Stimulated activated CD8-positive, alpha-beta memory T cell treated with anti-CD3 and anti-CD28 coated beads, Interleukin-12 subunit alpha, Interleukin-12 subunit beta, amount 100 ng/mL, for 24 hours (primary cell): Measurements from ENCODE around the gene LRRC28.

ENCODE experiments used
- DNase-seq: peaks from one replicate; pipeline ENCODE4 v3.0.0-alpha.2; 2020; ENCODE audit errors: extremely low read depth

Gene LRRC28

GRCh38 chr15:99416191-99417188 lies 165.2 kb downstream of the LRRC28 start:
- no peak for DNase-seq

DNA sequence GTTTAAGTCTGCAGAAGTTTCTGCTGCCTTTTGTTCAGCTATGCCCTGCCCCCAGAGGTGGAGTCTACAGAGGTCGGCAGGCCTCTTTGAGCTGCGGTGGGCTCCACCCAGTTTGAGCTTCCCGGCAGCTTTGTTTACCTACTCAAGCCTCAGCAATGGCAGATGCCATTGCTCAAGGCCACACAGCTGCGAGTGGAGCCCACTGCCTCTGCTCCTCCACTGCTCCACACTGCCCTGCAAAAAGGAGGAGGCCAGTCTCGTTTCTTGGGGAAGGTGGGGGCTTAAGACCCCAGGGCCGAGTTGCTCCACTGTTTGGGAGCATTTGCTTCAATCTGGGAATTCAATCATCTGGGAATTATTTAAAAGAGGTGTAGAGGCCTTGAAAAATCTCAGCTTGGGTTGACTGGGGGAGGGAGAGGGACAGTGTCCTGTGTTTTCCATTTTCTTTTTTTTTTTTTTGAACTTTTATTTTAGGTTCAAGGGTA lies 169.9 kb downstream of the LRRC28 start:
- DNase-seq, result no peak

GRCh38 chr15:99421758-99422157 lies 170.5 kb downstream of the LRRC28 start:
- DNase-seq, result no peak

DNA sequence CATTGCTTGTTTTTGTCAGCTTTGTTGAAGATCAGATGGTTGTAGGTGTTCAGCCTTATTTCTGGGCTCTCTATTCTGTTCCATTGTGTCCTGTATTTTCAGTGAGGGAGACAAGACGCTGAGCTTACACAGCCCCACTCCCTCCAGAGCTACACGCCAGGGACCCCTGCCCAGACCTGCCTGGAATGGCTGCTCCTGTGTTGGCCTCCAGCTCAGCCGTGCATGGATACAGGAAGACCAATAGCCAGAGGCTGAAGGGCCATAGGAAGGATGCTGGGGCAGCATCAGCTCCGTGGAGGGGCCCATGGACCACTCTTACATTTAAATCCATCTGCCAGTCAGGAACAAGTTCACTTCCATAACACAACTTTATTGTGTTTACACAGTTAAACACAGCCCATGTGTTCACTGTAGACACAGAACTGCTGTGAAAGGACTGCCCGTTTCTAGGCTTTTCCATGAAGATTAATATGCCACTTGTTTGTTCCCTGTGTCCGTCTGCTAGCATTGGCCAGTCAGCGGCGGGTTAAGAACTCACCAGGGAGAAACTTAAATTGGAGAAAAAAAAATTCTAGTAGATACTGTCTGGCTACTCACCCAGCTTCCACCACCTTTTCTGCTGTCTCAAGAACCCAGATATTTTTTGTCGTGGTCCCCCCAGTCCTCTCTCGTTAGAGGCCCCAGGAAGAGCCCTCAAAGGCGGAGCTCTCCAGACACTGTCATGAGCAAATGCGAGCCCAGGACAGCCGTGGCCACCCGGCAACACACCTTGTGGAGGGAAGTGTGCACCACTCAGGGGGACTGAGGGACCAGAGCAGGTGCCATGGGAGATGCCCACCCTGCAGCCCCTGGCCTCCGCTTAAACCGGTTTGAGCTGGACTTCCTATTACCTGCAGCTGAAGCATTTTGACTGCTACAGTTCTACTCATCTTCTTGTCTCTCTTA lies 172.2 kb downstream of the LRRC28 start:
- no peak for DNase-seq

- DNase-seq, result no peak
Measured at GRCh38 chr15:99424131-99424571, 172.9 kb downstream of the LRRC28 start.

GRCh38 chr15:99424978-99425656 lies 173.8 kb downstream of the LRRC28 start:
- DNase-seq, result peak; percentile 24

DNA sequence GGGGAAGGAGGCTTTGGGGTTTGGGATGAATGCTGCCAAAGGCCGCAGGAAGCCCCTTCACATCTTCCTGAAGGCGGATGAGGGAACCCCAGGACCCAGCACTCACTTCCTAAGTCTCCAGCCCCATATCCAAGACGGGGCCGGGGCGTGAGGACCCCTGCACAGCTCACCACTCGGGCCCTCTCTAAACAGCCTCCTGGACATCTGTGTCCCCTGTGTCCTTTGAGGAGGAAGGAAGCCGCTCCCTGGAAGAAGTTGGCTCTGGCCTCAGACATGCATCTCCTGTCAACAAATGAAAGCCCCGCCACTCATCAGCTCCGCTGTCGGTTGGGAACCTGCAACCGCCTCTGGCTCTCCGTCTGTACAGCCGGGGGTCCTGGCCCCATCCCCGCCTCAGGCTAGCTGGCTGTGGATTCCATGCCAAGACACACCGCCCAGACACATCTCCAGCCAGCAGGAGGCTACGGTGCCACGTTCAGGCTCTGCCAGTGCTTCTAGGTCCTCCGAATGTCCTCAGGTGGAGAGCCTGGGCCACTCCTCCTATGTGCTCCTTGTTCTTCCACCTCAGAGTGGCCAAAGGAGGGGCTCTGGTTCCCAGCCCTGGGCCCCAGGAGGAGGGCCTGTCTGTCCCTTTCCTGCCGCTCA lies 174.5 kb downstream of the LRRC28 start:
- no peak for DNase-seq

- DNase-seq, result no peak
Measured at GRCh38 chr15:99426431-99427105, 175.3 kb downstream of the LRRC28 start.

DNA sequence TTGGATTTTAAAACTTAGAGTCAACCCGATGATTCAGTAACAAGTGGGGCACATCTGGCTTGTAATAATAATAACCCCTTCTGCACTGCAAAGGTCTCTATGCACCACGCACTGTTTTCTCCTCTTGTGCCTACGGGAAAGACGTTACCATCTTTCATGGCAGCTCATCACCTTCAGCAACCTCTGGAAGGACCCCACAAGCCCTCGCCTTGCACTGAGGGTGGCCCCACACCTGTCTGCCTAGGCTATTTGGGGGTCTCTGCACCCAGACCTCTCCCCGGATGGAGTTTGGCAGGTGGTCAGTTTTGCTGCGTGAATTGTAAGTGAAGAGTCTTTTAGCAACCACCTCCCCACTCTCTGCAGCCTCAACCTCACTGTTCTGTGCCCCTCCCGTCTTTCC lies 175.9 kb downstream of the LRRC28 start:
- DNase-seq, result no peak

GRCh38 chr15:99427668-99428361 lies 176.5 kb downstream of the LRRC28 start:
- DNase-seq, result no peak

DNA sequence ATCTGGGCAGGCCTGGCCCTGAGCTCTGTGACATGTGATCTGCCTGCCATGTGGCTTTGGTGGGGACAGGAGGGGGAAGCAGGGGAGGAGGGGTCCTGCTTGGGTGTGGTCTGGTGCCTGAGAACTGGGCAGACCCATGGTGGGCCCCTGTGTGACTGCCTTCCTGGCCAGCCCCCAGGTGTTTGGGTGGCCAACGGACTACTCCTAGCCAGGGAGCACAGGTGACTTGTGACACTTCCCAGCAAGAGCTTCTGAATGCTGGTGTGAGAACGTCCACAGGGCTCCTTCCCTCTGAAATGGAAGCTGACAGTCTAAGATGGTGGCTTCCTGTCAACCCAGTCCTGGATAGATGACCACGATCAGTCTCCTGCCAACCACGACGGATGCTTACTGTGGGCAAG lies 178.4 kb downstream of the LRRC28 start:
- no peak for DNase-seq

- no peak for DNase-seq
Measured at GRCh38 chr15:99430881-99431401, 179.7 kb downstream of the LRRC28 start.

GRCh38 chr15:99431661-99432091 lies 180.4 kb downstream of the LRRC28 start:
- no peak for DNase-seq

DNA sequence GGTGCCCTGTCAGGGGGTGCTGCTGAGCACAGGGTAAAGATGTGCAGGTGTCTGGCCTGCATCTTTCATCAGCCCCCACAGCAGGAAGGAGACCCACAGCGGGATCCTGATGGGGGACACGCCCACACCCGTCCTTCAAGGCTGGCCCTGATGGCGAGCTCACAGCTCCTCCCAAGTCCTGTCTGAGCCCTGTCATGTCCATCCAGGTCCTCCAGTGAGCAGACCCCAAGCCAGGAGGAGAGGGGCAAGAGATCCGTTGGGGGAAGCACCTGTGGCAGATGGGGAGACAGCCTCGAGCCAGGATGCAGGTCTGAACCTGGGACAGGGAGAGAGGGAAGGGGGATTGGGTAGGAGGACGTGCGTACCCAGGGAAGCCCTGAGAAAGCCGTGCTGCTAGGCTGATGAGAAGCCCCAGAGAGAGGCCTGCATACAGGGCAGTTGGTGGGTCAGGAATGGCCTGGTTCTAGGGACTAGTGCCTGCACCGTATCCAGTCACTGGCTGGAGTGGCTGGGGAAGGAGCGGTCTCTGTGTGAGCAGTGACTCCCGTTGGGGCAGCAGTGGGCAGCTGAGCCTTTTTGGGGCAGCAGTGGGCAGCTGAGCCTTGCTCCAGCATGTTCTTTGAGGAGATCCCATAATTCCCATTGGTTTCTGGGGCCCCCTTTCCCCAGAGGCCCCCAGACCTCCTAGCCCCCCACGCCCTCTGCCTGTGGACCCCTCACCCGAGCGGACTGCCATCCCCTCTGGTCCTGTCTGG lies 181.2 kb downstream of the LRRC28 start:
- DNase-seq, result no peak

GRCh38 chr15:99433026-99433756 lies 181.9 kb downstream of the LRRC28 start:
- no peak for DNase-seq

- no peak for DNase-seq
Measured at GRCh38 chr15:99433757-99434450, 182.6 kb downstream of the LRRC28 start.

GRCh38 chr15:99434506-99435112 lies 183.3 kb downstream of the LRRC28 start:
- DNase-seq, result no peak
